ENCODE measurements around the gene MME. TPM values are rescaled to one million over a fixed set of nuclear protein-coding genes. Genes with fewer than 3 reads are reported as not detected.

The MME gene
- total RNA-seq, 1 experiment from 2014 or later, result 0.52 TPM

GRCh38 chr3:155233213-155233612 is 153.1 kb downstream of the MME start:
- no peak overlapping the region for H3K4me3 Mint-ChIP-seq (ENCODE audit: unreplicated experiment)
- CTCF ChIA-PET, result no interaction called here
- DNase-seq, result no peak

More at GRCh38 chr3:155233213-155233612, 153.1 kb downstream of the MME start:
- H3K27me3 ChIP-seq (replicated peaks; ENCODE audit: control insufficient read depth, insufficient read depth, low read length), result no peaks in the 10 kb centered on the region
- no peak for TF ChIP-seq CTCF (IDR thresholded peaks at IDR 0.05; ENCODE audit: insufficient read depth in 1 of 2, low read depth in 1 of 2, low read length in 1 of 2, severe bottlenecking in 1 of 2, unreplicated experiment in 1 of 2)
- H3K4me1 Mint-ChIP-seq (ENCODE audit: low read depth, unreplicated experiment), result no peaks in the 10 kb centered on the region
- POLR2A ChIA-PET, result no interaction called here
- H3K36me3 ChIP-seq (ENCODE audit: control insufficient read depth, insufficient read depth, low read length), result no peaks in the 10 kb centered on the region
- intact Hi-C loops (cut with micrococcal nuclease; ENCODE audit: unreplicated experiment), result no loop called here
- H3K9me3 Mint-ChIP-seq (ENCODE audit: unreplicated experiment), result no peaks in the 10 kb centered on the region
- peaks cover 5% of the 10 kb centered on the region for H3K27me3 Mint-ChIP-seq (ENCODE audit: insufficient read depth, unreplicated experiment)
- no peaks in the 10 kb centered on the region for H3K4me1 ChIP-seq
- no peaks in the 10 kb centered on the region for H3K9me3 ChIP-seq
- no peaks in the 10 kb centered on the region for H3K36me3 Mint-ChIP-seq (ENCODE audit: insufficient read depth, unreplicated experiment)
- H3K27ac Mint-ChIP-seq (ENCODE audit: unreplicated experiment), result no peak overlapping the region
- no TSS peak for BruUV-seq (replicated peaks)
- H3K4me3 ChIP-seq (ENCODE audit: low read depth, low read length), result no peak overlapping the region

Other genes with a start within 250 kb of the MME start
- gene STRIT1, start 213.4 kb downstream of the MME start, total RNA-seq (2022), result not detected in 2 replicates

All from Caco-2 (cell line).